ENCODE data around the gene UBAC2. TPM values are rescaled to one million over a fixed set of nuclear protein-coding genes. Genes with fewer than 3 reads are reported as not detected.

Gene UBAC2
- total RNA-seq, 1 experiment from 2014 or later, result 103 TPM

DNA sequence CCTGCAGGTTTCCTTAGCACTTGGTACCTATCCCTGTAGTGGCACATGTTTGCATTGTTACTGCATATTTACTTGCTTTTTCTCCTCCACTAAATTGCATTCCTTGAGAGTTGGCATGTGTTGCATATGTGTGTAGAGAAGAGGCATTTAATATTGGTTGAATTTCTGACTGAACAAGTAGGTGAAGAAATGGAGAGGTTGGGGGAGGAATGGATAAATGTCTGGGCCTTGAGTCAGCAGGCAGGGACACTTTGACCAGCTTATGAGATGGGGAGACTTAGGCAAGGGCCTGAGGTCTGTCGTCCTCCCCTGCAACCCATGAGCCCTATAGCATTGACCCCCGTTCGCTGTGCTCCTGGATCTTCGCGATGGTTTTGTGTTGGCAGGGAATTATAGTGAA is 59.6 kb downstream of the UBAC2 start:
- POLR2A ChIA-PET, result no interaction called here
- Mint-ChIP-seq H3K4me3 (ENCODE audit: unreplicated experiment) (no peak overlapping the region), H3K36me3 (ENCODE audit: insufficient read depth, unreplicated experiment) (peaks cover 10% of the 10 kb centered on the region)

DNA sequence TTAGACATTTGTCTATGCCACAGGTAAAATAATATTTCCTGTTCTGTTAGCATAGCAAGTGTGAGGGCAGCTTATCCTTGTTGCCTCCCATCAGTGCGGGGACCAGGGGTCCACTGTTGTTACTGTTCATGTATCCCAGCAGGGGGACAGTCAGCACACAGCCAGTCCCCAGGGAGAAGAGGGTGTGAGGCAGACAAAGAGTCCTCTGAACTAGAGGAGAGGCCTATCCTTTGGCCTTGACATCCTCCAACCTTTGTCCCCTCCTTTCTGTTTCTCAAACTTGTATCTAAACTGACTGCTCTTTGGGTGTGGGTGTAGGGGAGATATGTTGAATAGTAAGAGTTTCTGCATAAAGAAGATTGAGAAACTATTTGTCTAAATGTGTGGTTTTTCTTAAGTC is 60.4 kb downstream of the UBAC2 start:
- CTCF ChIA-PET, result no interaction called here
- Mint-ChIP-seq H3K27me3 (ENCODE audit: insufficient read depth, unreplicated experiment) (no peaks in the 10 kb centered on the region), H3K4me1 (ENCODE audit: low read depth, unreplicated experiment) (no peaks in the 10 kb centered on the region), H3K27ac (ENCODE audit: unreplicated experiment) (no peak overlapping the region), H3K9me3 (ENCODE audit: unreplicated experiment) (no peaks in the 10 kb centered on the region), H3K4me3 (ENCODE audit: unreplicated experiment) (no peak overlapping the region), H3K36me3 (ENCODE audit: insufficient read depth, unreplicated experiment) (peaks cover 17% of the 10 kb centered on the region)
- intact Hi-C loops (cut with micrococcal nuclease; ENCODE audit: unreplicated experiment), result no loop called here
- TF ChIP-seq, protein P1, sequence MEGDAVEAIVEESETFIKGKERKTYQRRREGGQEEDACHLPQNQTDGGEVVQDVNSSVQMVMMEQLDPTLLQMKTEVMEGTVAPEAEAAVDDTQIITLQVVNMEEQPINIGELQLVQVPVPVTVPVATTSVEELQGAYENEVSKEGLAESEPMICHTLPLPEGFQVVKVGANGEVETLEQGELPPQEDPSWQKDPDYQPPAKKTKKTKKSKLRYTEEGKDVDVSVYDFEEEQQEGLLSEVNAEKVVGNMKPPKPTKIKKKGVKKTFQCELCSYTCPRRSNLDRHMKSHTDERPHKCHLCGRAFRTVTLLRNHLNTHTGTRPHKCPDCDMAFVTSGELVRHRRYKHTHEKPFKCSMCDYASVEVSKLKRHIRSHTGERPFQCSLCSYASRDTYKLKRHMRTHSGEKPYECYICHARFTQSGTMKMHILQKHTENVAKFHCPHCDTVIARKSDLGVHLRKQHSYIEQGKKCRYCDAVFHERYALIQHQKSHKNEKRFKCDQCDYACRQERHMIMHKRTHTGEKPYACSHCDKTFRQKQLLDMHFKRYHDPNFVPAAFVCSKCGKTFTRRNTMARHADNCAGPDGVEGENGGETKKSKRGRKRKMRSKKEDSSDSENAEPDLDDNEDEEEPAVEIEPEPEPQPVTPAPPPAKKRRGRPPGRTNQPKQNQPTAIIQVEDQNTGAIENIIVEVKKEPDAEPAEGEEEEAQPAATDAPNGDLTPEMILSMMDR (IDR thresholded peaks at IDR 0.05; ENCODE audit: insufficient read depth in 1 of 2, low read depth in 1 of 2, low read length in 1 of 2, severe bottlenecking in 1 of 2, unreplicated experiment in 1 of 2), result no peak
- no peak overlapping the region for H3K4me3 ChIP-seq (ENCODE audit: low read depth, low read length)
- POLR2A ChIA-PET, result no interaction called here
- no peaks in the 10 kb centered on the region for H3K27me3 ChIP-seq (replicated peaks; ENCODE audit: control insufficient read depth, insufficient read depth, low read length)
- H3K36me3 ChIP-seq (ENCODE audit: control insufficient read depth, insufficient read depth, low read length), result no peaks in the 10 kb centered on the region
- DNase-seq, result no peak
- H3K4me1 ChIP-seq, result no peaks in the 10 kb centered on the region
- no TSS peak for BruUV-seq (replicated peaks)
- H3K9me3 ChIP-seq, result no peaks in the 10 kb centered on the region

More for the DNA sequence above, 59.6 kb downstream of the UBAC2 start:
- TF ChIP-seq, protein P1 (IDR thresholded peaks at IDR 0.05; ENCODE audit: insufficient read depth in 1 of 2, low read depth in 1 of 2, low read length in 1 of 2, severe bottlenecking in 1 of 2, unreplicated experiment in 1 of 2), result no peak
- Histone ChIP-seq H3K27me3 (replicated peaks; ENCODE audit: control insufficient read depth, insufficient read depth, low read length) (no peaks in the 10 kb centered on the region), H3K36me3 (ENCODE audit: control insufficient read depth, insufficient read depth, low read length) (no peaks in the 10 kb centered on the region), H3K4me1 (no peaks in the 10 kb centered on the region), H3K9me3 (no peaks in the 10 kb centered on the region), H3K4me3 (ENCODE audit: low read depth, low read length) (no peak overlapping the region)
- intact Hi-C loops (cut with micrococcal nuclease; ENCODE audit: unreplicated experiment), result no loop called here
- CTCF ChIA-PET, result no interaction called here
- DNase-seq, result no peak
- no peaks in the 10 kb centered on the region for H3K4me1 Mint-ChIP-seq (ENCODE audit: low read depth, unreplicated experiment)
- no peak overlapping the region for H3K27ac Mint-ChIP-seq (ENCODE audit: unreplicated experiment)
- BruUV-seq (replicated peaks), result no TSS peak
- no peaks in the 10 kb centered on the region for H3K27me3 Mint-ChIP-seq (ENCODE audit: insufficient read depth, unreplicated experiment)
- no peaks in the 10 kb centered on the region for H3K9me3 Mint-ChIP-seq (ENCODE audit: unreplicated experiment)

DNA sequence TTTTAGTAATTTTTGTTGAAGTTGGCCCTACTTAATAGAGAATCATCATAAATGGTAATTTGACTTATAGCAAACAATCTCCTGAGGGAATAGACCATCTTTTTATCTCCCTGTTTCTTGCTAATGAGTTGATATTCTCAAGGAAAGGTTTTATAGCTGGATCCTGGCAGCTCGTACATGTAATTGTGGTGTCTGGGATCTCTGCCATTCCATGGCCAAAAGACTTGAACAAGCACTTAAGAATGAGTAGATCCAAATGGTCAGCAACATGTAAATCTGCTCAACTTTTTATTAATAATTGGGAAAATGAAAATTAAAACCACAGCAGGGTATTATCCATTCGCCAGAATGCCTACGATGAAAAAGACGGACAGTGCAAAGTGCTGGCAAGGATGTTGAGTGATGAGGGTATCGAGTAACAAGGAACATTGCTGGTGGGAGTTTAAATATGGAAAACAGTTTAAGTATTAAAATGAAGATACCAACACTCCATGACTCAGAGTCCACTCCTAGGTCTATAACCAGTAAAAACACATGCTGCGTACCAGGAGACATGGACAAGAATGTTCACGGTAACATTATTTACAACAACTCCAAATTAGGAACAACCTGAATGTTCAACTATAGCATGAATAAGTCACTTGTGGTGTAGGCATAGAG is 62.6 kb downstream of the UBAC2 start:
- TF ChIP-seq, protein P1 (IDR thresholded peaks at IDR 0.05; ENCODE audit: insufficient read depth in 1 of 2, low read depth in 1 of 2, low read length in 1 of 2, severe bottlenecking in 1 of 2, unreplicated experiment in 1 of 2), result no peak
- Mint-ChIP-seq H3K4me1 (ENCODE audit: low read depth, unreplicated experiment) (no peaks in the 10 kb centered on the region), H3K27ac (ENCODE audit: unreplicated experiment) (no peak overlapping the region), H3K9me3 (ENCODE audit: unreplicated experiment) (no peaks in the 10 kb centered on the region), H3K27me3 (ENCODE audit: insufficient read depth, unreplicated experiment) (no peaks in the 10 kb centered on the region), H3K4me3 (ENCODE audit: unreplicated experiment) (no peak overlapping the region), H3K36me3 (ENCODE audit: insufficient read depth, unreplicated experiment) (peaks cover 17% of the 10 kb centered on the region)
- intact Hi-C loops (cut with micrococcal nuclease; ENCODE audit: unreplicated experiment), result no loop called here
- no peaks in the 10 kb centered on the region; the same call in 1 of the 2 replicates for H3K36me3 ChIP-seq (ENCODE audit: control insufficient read depth, insufficient read depth, low read length)
- POLR2A ChIA-PET, result no interaction called here
- no peaks in the 10 kb centered on the region for H3K27me3 ChIP-seq (replicated peaks; ENCODE audit: control insufficient read depth, insufficient read depth, low read length)
- H3K9me3 ChIP-seq, result no peaks in the 10 kb centered on the region
- CTCF ChIA-PET, result no interaction called here
- no peaks in the 10 kb centered on the region for H3K4me1 ChIP-seq
- no TSS peak for BruUV-seq (replicated peaks)
- H3K4me3 ChIP-seq (ENCODE audit: low read depth, low read length), result no peak overlapping the region
- no peak for DNase-seq
